Upper lobe of left lung (tissue), 6 donors: ENCODE data around the gene TM2D3. TPM values are rescaled to one million over a fixed set of nuclear protein-coding genes. Genes with fewer than 3 reads are reported as not detected.

ENCODE experiments used
- ATAC-seq, 2 donors: fragments of 200-7000 bp; cut with Tn5 transposase; one replicate each; pipeline ENCODE4 v1.9.1; 2022; ENCODE audit warnings: mild to moderate bottlenecking in 2 of 2, moderate library complexity in 2 of 2; ENCODE audit not compliant: low FRiP score in 2 of 2
- DNase-seq, 2 donors: peaks; one replicate each; pipeline ENCODE4 v3.0.0-alpha.2; 2019 to 2020
- H3K27ac ChIP-seq, 4 donors: fragments of 200-600 bp; sonication (generic); one replicate each; pipeline ENCODE4 v1.5.1; 2016 to 2019
- H3K27me3 ChIP-seq, 4 donors: fragments of 200-600 bp; sonication (generic); one replicate each; pipeline ENCODE4 v1.5.1; 2017 to 2019
- H3K36me3 ChIP-seq, 4 donors: fragments of 200-600 bp; sonication (generic); one replicate each; pipeline ENCODE4 v1.5.1; 2016 to 2019
- H3K4me1 ChIP-seq, 4 donors: fragments of 200-600 bp; sonication (generic); one replicate each; pipeline ENCODE4 v1.5.1; 2018 to 2019
- H3K4me3 ChIP-seq, 4 donors: fragments of 200-600 bp; sonication (generic); one replicate each; pipeline ENCODE4 v1.5.1; 2017 to 2019; ENCODE audit warnings: mild to moderate bottlenecking in 2 of 4, moderate library complexity in 1 of 4
- H3K9me3 ChIP-seq, 4 donors: fragments of 200-600 bp; sonication (generic); one replicate each; pipeline ENCODE4 v1.5.1; 2018 to 2019
- CTCF ChIP-seq, 6 experiments: fragments of 450-650 bp in 4 of 6; fragments of 200-600 bp in 2 of 6; sonication (generic) in 2 of 6; IDR thresholded peaks; one replicate each; pipeline ENCODE4 v1.5.1; 2016 to 2019; ENCODE audit warnings: antibody characterized with exemption in 6 of 6
- EP300 ChIP-seq, 4 donors: sonication (generic); formaldehyde crosslinking; IDR thresholded peaks; one replicate each; pipeline ENCODE4 v1.5.1; 2017; ENCODE audit warnings: antibody characterized with exemption in 4 of 4, control low read depth in 2 of 4
- POLR2A ChIP-seq, 4 donors: fragments of 450-650 bp; IDR thresholded peaks; one replicate each; pipeline ENCODE4 v1.5.1; 2016 to 2017; ENCODE audit warnings: antibody characterized with exemption in 4 of 4, mild to moderate bottlenecking in 2 of 4
- POLR2AphosphoS5 ChIP-seq, 2 donors: sonication (generic); formaldehyde crosslinking; IDR thresholded peaks; one replicate each; pipeline ENCODE4 v1.5.1; 2017; ENCODE audit warnings: antibody characterized with exemption in 2 of 2
- WGBS, 2 donors: methylation state at CpG; one replicate each; pipeline ENCODE4 v1.1.5; 2017 to 2018; 5-methylcytosine and 5-hydroxymethylcytosine counted together
- total RNA-seq, 6 donors: library from RNA; depleted of rRNA in 4 of 6; stranded (reverse); fragments of >200 nt in 4 of 6; gene quantifications; one replicate each; pipeline versions ENCODE4 v1.1.0 to v1.2.1, GENCODE V29; 2016 to 2021
- donor health status: DM: no; HTN: no; CAD: no; lungs with moderate emphysema.
- donor health status: DM: no; HTN: yes; CAD: no; lungs with severe emphysema.

TM2D3 gene
- total RNA-seq, 6 donors from 2014 or later, result 14.0 to 60.2 (median 46.5) TPM

GRCh38 chr15:101692801-101693598 lies 40.8 kb upstream of the TM2D3 start:
- H3K9me3 ChIP-seq, result no peaks in the 10 kb centered on the region
- no peak for DNase-seq
- H3K27me3 ChIP-seq, result no peaks in the 10 kb centered on the region
- H3K4me1 ChIP-seq, result no peaks in the 10 kb centered on the region
- ATAC-seq, result no peak
- no peak overlapping the region for H3K27ac ChIP-seq
- no peak overlapping the region for H3K4me3 ChIP-seq
- H3K36me3 ChIP-seq, result peaks cover 6 to 50% (median 19%) of the 10 kb centered on the region in 4 donors
- TF ChIP-seq POLR2A (IDR thresholded peaks at IDR 0.05) (no peak), POLR2AphosphoS5 (IDR thresholded peaks at IDR 0.05) (no peak), CTCF (IDR thresholded peaks at IDR 0.05) (no peak), EP300 (IDR thresholded peaks at IDR 0.05) (no peak)
- 87 to 91% methylated on average over 4 of the region's 4 CpGs for WGBS, 2 donors

- WGBS, 2 donors, result 96 to 98% methylated on average over 6 of the region's 6 CpGs
- Histone ChIP-seq H3K9me3 (no peaks in the 10 kb centered on the region), H3K36me3 (peaks cover 4 to 27% (median 5%) of the 10 kb centered on the region in 4 donors), H3K4me1 (no peaks in the 10 kb centered on the region), H3K27me3 (no peaks in the 10 kb centered on the region), H3K27ac (no peak overlapping the region), H3K4me3 (no peak overlapping the region)
- ATAC-seq (no peak), DNase-seq (no peak)
- TF ChIP-seq POLR2A (IDR thresholded peaks at IDR 0.05), result no peak
- TF ChIP-seq EP300 (IDR thresholded peaks at IDR 0.05), result no peak
- TF ChIP-seq CTCF (IDR thresholded peaks at IDR 0.05), result no peak
- no peak for TF ChIP-seq POLR2AphosphoS5 (IDR thresholded peaks at IDR 0.05)
Measured at GRCh38 chr15:101689901-101690300, 37.7 kb upstream of the TM2D3 start.

GRCh38 chr15:101686718-101687117 lies 34.5 kb upstream of the TM2D3 start:
- Histone ChIP-seq H3K4me3 (no peak overlapping the region), H3K9me3 (no peaks in the 10 kb centered on the region), H3K27ac (no peak overlapping the region), H3K4me1 (no peaks in the 10 kb centered on the region), H3K27me3 (no peaks in the 10 kb centered on the region), H3K36me3 (peaks cover 0 to 28% (median 4%) of the 10 kb centered on the region in 4 donors)
- no peak for TF ChIP-seq POLR2AphosphoS5 (IDR thresholded peaks at IDR 0.05)
- no peak for TF ChIP-seq CTCF (IDR thresholded peaks at IDR 0.05)
- TF ChIP-seq EP300 (IDR thresholded peaks at IDR 0.05), result no peak
- TF ChIP-seq POLR2A (IDR thresholded peaks at IDR 0.05), result no peak
- no peak for ATAC-seq
- 95% methylated on average over 2 of the region's 2 CpGs for WGBS, 2 donors
- no peak for DNase-seq

- Histone ChIP-seq H3K9me3 (no peaks in the 10 kb centered on the region), H3K4me3 (no peak overlapping the region), H3K27ac (no peak overlapping the region), H3K27me3 (no peaks in the 10 kb centered on the region), H3K4me1 (no peaks in the 10 kb centered on the region), H3K36me3 (peaks cover 0 to 31% (median 4%) of the 10 kb centered on the region in 4 donors)
- DNase-seq, result no peak
- WGBS, 2 donors, result 91 to 94% methylated on average over 3 of the region's 3 CpGs
- no peak for TF ChIP-seq POLR2A (IDR thresholded peaks at IDR 0.05)
- no peak for TF ChIP-seq CTCF (IDR thresholded peaks at IDR 0.05)
- no peak for TF ChIP-seq EP300 (IDR thresholded peaks at IDR 0.05)
- no peak for TF ChIP-seq POLR2AphosphoS5 (IDR thresholded peaks at IDR 0.05)
- ATAC-seq, result no peak
Measured at GRCh38 chr15:101684877-101685276, 32.7 kb upstream of the TM2D3 start.

- WGBS, 2 donors, result 73 to 86% methylated on average over 1 of the region's 1 CpG
- Histone ChIP-seq H3K4me1 (no peaks in the 10 kb centered on the region), H3K27ac (no peak overlapping the region), H3K4me3 (no peak overlapping the region), H3K9me3 (no peaks in the 10 kb centered on the region), H3K27me3 (no peaks in the 10 kb centered on the region), H3K36me3 (peaks cover 0 to 30% (median 4%) of the 10 kb centered on the region in 4 donors)
- no peak for ATAC-seq
- TF ChIP-seq CTCF (IDR thresholded peaks at IDR 0.05), result no peak
- TF ChIP-seq POLR2AphosphoS5 (IDR thresholded peaks at IDR 0.05), result no peak
- no peak for TF ChIP-seq EP300 (IDR thresholded peaks at IDR 0.05)
- TF ChIP-seq POLR2A (IDR thresholded peaks at IDR 0.05), result no peak
- no peak for DNase-seq
Measured at GRCh38 chr15:101684384-101684783, 32.2 kb upstream of the TM2D3 start.
